Smooth muscle cell (in vitro differentiated cells): Measurements from ENCODE around the gene STING1. TPM values are rescaled to one million over a fixed set of nuclear protein-coding genes. Genes with fewer than 3 reads are reported as not detected.

Experiments used
- DNase-seq: peaks from one replicate; lab custom pipeline; 2025; ENCODE audit not compliant: unreplicated experiment; lab: John Stamatoyannopoulos, UW
- H2AFZ ChIP-seq: fragments of 200-600 bp; sonication (generic); 2 replicates; pipeline ENCODE4 v1.6.0; 2016; ENCODE audit warnings: antibody characterized with exemption, low read depth, mild to moderate bottlenecking
- H3F3A ChIP-seq: fragments of 200-600 bp; sonication (generic); 2 replicates; pipeline ENCODE4 v1.6.0; 2017; ENCODE audit warnings: antibody characterized with exemption, low read depth
- H3K27ac ChIP-seq: fragments of 200-600 bp; sonication (generic); 2 replicates; pipeline ENCODE4 v1.5.1; 2016; ENCODE audit warnings: low read depth, mild to moderate bottlenecking
- H3K27me3 ChIP-seq: fragments of 200-600 bp; sonication (generic); 2 replicates; pipeline ENCODE4 v1.6.1; 2016; ENCODE audit warnings: low read depth, mild to moderate bottlenecking
- H3K36me3 ChIP-seq: fragments of 200-600 bp; sonication (generic); 2 replicates; pipeline ENCODE4 v1.5.1; 2016; ENCODE audit warnings: low read depth
- H3K4me1 ChIP-seq: fragments of 200-600 bp; sonication (generic); 2 replicates; pipeline ENCODE4 v1.5.1; 2016; ENCODE audit warnings: low read depth
- H3K4me2 ChIP-seq: fragments of 200-600 bp; sonication (generic); 2 replicates; pipeline ENCODE4 v1.6.0; 2016; ENCODE audit warnings: mild to moderate bottlenecking
- H3K4me3 ChIP-seq: fragments of 200-600 bp; sonication (generic); 2 replicates; pipeline ENCODE4 v1.5.1; 2016; ENCODE audit warnings: mild to moderate bottlenecking
- H3K79me2 ChIP-seq: fragments of 200-600 bp; sonication (generic); 2 replicates; pipeline ENCODE4 v1.6.0; 2016; ENCODE audit warnings: low read depth, mild to moderate bottlenecking
- H3K9ac ChIP-seq: fragments of 200-600 bp; sonication (generic); 2 replicates; pipeline ENCODE4 v1.6.0; 2016; ENCODE audit warnings: low read depth
- H3K9me3 ChIP-seq: fragments of 200-600 bp; sonication (generic); replicated peaks from 2 replicates; pipeline ENCODE4 v1.5.1; 2016; ENCODE audit warnings: low read depth
- H4K20me1 ChIP-seq: fragments of 200-600 bp; sonication (generic); 2 replicates; pipeline ENCODE4 v1.6.0; 2016; ENCODE audit warnings: low read depth
- CTCF ChIP-seq: fragments of 200-600 bp; sonication (generic); IDR thresholded peaks from 2 replicates; pipeline ENCODE4 v1.5.1; 2017; ENCODE audit warnings: borderline replicate concordance, mild to moderate bottlenecking, antibody characterized with exemption; ENCODE audit not compliant: insufficient read depth, poor library complexity, severe bottlenecking
- WGBS: methylation state at CpG from one replicate; pipeline ENCODE4 v1.1.7; 2016; ENCODE audit warnings: low lambda C conversion rate; 5-methylcytosine and 5-hydroxymethylcytosine counted together
- polyA plus RNA-seq: library from polyadenylated mRNA; unstranded; fragments of >200 nt; fragmentation: Nextera tagmentation; extraction: Ambion mirVana; gene quantifications from 2 replicates; pipeline ENCODE4 v1.2.1, GENCODE V29; 2016
- total RNA-seq: library from RNA; depleted of rRNA; stranded (reverse); fragments of >200 nt; gene quantifications from 2 replicates; pipeline ENCODE4 v1.2.3, GENCODE V29; 2014

STING1 gene
- total and polyA plus RNA-seq, 2 experiments from 2014 or later: 5.8 to 9.6 TPM

- no peak overlapping the region for H3K4me3 ChIP-seq
- H3K79me2 ChIP-seq: no peaks in the 10 kb centered on the region
- H3K27me3 ChIP-seq: no peaks in the 10 kb centered on the region
- no peaks in the 10 kb centered on the region for H3K9me3 ChIP-seq
- TF ChIP-seq CTCF: no peak
- no peaks in the 10 kb centered on the region for H3F3A ChIP-seq
- WGBS: 89% methylated on average over 8 of the region's 8 CpGs
- H3K4me2 ChIP-seq: no peak overlapping the region
- H3K36me3 ChIP-seq: no peaks in the 10 kb centered on the region
- no peak overlapping the region for H3K9ac ChIP-seq
- no peaks in the 10 kb centered on the region for H4K20me1 ChIP-seq
- no peak overlapping the region for H3K27ac ChIP-seq
- peak overlapping the region; percentile 64 for H2AFZ ChIP-seq
- H3K4me1 ChIP-seq: no peaks in the 10 kb centered on the region
- no peak for DNase-seq
Measured at GRCh38 chr5:139459451-139459934, 23.1 kb downstream of the STING1 start.

GRCh38 chr5:139458580-139459407 is 23.8 kb downstream of the STING1 start:
- Histone ChIP-seq H3K9ac (no peak overlapping the region), H3F3A (no peaks in the 10 kb centered on the region), H3K27ac (peak overlapping the region; percentile 55), H3K27me3 (no peaks in the 10 kb centered on the region), H3K4me2 (no peak overlapping the region), H3K9me3 (no peaks in the 10 kb centered on the region), H2AFZ (peak overlapping the region; percentile 64), H4K20me1 (no peaks in the 10 kb centered on the region), H3K4me1 (no peaks in the 10 kb centered on the region), H3K4me3 (no peak overlapping the region), H3K79me2 (no peaks in the 10 kb centered on the region), H3K36me3 (no peaks in the 10 kb centered on the region)
- WGBS: 55% methylated on average over 8 of the region's 8 CpGs
- no peak for DNase-seq
- TF ChIP-seq CTCF: no peak

- 93% methylated on average over 5 of the region's 5 CpGs for WGBS
- no peaks in the 10 kb centered on the region for H3K9me3 ChIP-seq
Measured at GRCh38 chr5:139457653-139458306, 24.8 kb downstream of the STING1 start.

More at GRCh38 chr5:139457653-139458306, 24.8 kb downstream of the STING1 start:
- no peak overlapping the region for H3K9ac ChIP-seq
- H4K20me1 ChIP-seq: no peaks in the 10 kb centered on the region
- H3K4me2 ChIP-seq: no peak overlapping the region
- H3F3A ChIP-seq: no peaks in the 10 kb centered on the region
- no peaks in the 10 kb centered on the region for H3K79me2 ChIP-seq
- H3K27me3 ChIP-seq: no peaks in the 10 kb centered on the region
- no peak overlapping the region for H2AFZ ChIP-seq
- DNase-seq: no peak
- no peak for TF ChIP-seq CTCF
- H3K27ac ChIP-seq: no peak overlapping the region
- no peaks in the 10 kb centered on the region for H3K4me1 ChIP-seq
- H3K36me3 ChIP-seq: no peaks in the 10 kb centered on the region
- H3K4me3 ChIP-seq: no peak overlapping the region
